CD4-positive, alpha-beta memory T cell (primary cell): ENCODE results near the gene COL4A2. TPM values are rescaled to one million over a fixed set of nuclear protein-coding genes. Genes with fewer than 3 reads are reported as not detected.

ENCODE experiments used
- CTCF ChIA-PET: fragments of 350-600 bp; sonication (Branson Sonifier 250); formaldehyde crosslinking; loops from one replicate; lab custom pipeline; 2021; ENCODE audit warnings: inconsistent platforms; ENCODE audit not compliant: partially characterized antibody; lab: Charles Lee
- POLR2A ChIA-PET: fragments of 350-600 bp; sonication (Branson Sonifier 250); formaldehyde crosslinking; loops from one replicate; lab custom pipeline; 2021; ENCODE audit not compliant: partially characterized antibody; lab: Charles Lee
- DNase-seq, 5 donors: peaks; one replicate each; pipeline versions ENCODE4 v3.0.0 to v3.0.0-alpha.2; 2020 to 2022; ENCODE audit warnings: mixed read lengths in 1 of 5
- H3K27ac ChIP-seq: one replicate; pipeline ENCODE4 v1.7.0; 2013; ENCODE audit warnings: low read depth, low read length
- H3K27me3 ChIP-seq: 2 replicates; pipeline ENCODE4 v1.7.0; 2013; ENCODE audit warnings: mild to moderate bottlenecking, low read length, moderate library complexity; ENCODE audit not compliant: insufficient read depth
- H3K36me3 ChIP-seq: 2 replicates; pipeline ENCODE4 v1.7.0; 2013; ENCODE audit warnings: mild to moderate bottlenecking, low read length, moderate library complexity; ENCODE audit not compliant: insufficient read depth
- H3K4me1 ChIP-seq: 2 replicates; pipeline ENCODE4 v1.7.0; 2013; ENCODE audit warnings: mild to moderate bottlenecking, low read length, moderate library complexity; ENCODE audit not compliant: insufficient read depth
- H3K4me3 ChIP-seq, 2 donors: one replicate each; pipeline ENCODE4 v1.7.0; 2013; ENCODE audit warnings: low read length in 2 of 2, mild to moderate bottlenecking in 1 of 2
- H3K9me3 ChIP-seq, 2 donors: one replicate each; pipeline ENCODE4 v1.7.0; 2013; ENCODE audit warnings: low read length in 2 of 2, control low read depth in 1 of 2; ENCODE audit not compliant: control insufficient read depth in 1 of 2
- H3K27ac Mint-ChIP-seq, 7 donors: one replicate each; pipeline ENCODE4 v1.8.0; 2020 to 2021; ENCODE audit warnings: mixed read lengths in 7 of 7, mild to moderate bottlenecking in 6 of 7, inconsistent platforms in 3 of 7, moderate library complexity in 3 of 7
- H3K27me3 Mint-ChIP-seq, 2 donors: one replicate each; pipeline ENCODE4 v1.8.0; 2020 to 2021; ENCODE audit warnings: mixed read lengths in 2 of 2
- H3K36me3 Mint-ChIP-seq, 2 donors: one replicate each; pipeline ENCODE4 v1.8.0; 2020 to 2021; ENCODE audit warnings: mixed read lengths in 2 of 2, inconsistent platforms in 1 of 2, mild to moderate bottlenecking in 1 of 2
- H3K4me1 Mint-ChIP-seq, 4 donors: one replicate each; pipeline ENCODE4 v1.8.0; 2020 to 2021; ENCODE audit warnings: mixed read lengths in 4 of 4, mild to moderate bottlenecking in 1 of 4
- H3K4me3 Mint-ChIP-seq, 8 donors: one replicate each; pipeline ENCODE4 v1.8.0; 2020 to 2021; ENCODE audit warnings: mixed read lengths in 8 of 8, mild to moderate bottlenecking in 7 of 8, moderate library complexity in 6 of 8, inconsistent platforms in 3 of 8
- H3K9me3 Mint-ChIP-seq, 8 donors: one replicate each; pipeline ENCODE4 v1.8.0; 2020 to 2021; ENCODE audit warnings: mixed read lengths in 8 of 8, mild to moderate bottlenecking in 5 of 8, inconsistent platforms in 3 of 8, moderate library complexity in 1 of 8
- intact Hi-C: fragments of 100-400 bp; cut with micrococcal nuclease; formaldehyde crosslinking; loops from one replicate; pipeline ENCODE4 v1.15.1; 2023
- microRNA-seq: library from miRNA; unstranded; fragments of <30 nt; microRNA quantifications from one replicate; pipeline ENCODE4 v1.2.0, GENCODE V29; 2021; ENCODE audit warnings: borderline replicate concordance, borderline number of aligned reads, borderline microRNAs expressed, mixed read lengths
- polyA plus RNA-seq, 2 donors: library from polyadenylated mRNA; unstranded; fragments of 300-500 nt; fragmentation: Illumina TruSeq; gene quantifications; one replicate each; pipeline ENCODE4 v1.2.3, GENCODE V29; 2021
- total RNA-seq, 2 experiments: library from RNA; stranded (reverse); gene quantifications; one replicate each; pipeline ENCODE4 v1.2.3, GENCODE V29; 2021

Gene COL4A2
- total and polyA plus RNA-seq, 4 experiments from 2014 or later, result not detected

DNA sequence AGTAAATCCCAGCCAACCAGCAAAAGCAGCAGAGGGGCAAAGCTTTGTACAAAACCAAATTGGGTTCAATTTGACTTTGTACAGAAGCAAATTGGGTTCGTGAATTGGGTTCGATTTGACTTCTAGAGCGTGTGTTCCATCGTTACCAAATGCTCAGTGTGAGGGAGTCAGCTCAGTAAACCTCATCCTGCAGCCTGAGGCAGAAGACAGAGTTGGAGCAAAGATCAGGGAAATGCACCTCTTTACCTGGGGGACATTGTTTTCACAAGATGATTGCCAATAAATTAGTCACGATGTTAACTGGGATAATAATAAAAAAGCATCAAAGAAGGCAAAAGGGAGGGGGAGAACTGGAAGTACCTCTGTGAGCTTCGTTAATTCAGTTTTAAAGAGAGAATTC, 252.9 kb downstream of the COL4A2 start:
- Mint-ChIP-seq H3K36me3 (peaks cover 6 to 7% of the 10 kb centered on the region in 2 donors), H3K27ac (peak overlapping the region in 6 of 7 donors; percentile 5 to 93 (median 70)), H3K4me1 (peaks cover 11 to 50% (median 23%) of the 10 kb centered on the region in 4 donors), H3K4me3 (peak overlapping the region; percentile 10 to 95 (median 66)), H3K27me3 (no peaks in the 10 kb centered on the region), H3K9me3 (peaks cover 0 to 1% (median 0%) of the 10 kb centered on the region in 8 donors)
- Histone ChIP-seq H3K27me3 (no peaks in the 10 kb centered on the region), H3K27ac (no peak overlapping the region), H3K4me3 (no peak overlapping the region), H3K9me3 (no peaks in the 10 kb centered on the region), H3K36me3 (no peaks in the 10 kb centered on the region), H3K4me1 (peaks cover 17% of the 10 kb centered on the region)
- intact Hi-C loops, result loop anchor here (2.0 kb wide), 2 partner anchors 155 to 355 kb away; partner anchors contain the start of gene ANKRD10
- DNase-seq, result no peak
- ChIA-PET POLR2A (no interaction called here), CTCF (interaction anchor here (1.1 kb wide), 1 partner anchor 104 kb away, joined by 5 read pairs; no protein-coding TSS in a partner anchor)

DNA sequence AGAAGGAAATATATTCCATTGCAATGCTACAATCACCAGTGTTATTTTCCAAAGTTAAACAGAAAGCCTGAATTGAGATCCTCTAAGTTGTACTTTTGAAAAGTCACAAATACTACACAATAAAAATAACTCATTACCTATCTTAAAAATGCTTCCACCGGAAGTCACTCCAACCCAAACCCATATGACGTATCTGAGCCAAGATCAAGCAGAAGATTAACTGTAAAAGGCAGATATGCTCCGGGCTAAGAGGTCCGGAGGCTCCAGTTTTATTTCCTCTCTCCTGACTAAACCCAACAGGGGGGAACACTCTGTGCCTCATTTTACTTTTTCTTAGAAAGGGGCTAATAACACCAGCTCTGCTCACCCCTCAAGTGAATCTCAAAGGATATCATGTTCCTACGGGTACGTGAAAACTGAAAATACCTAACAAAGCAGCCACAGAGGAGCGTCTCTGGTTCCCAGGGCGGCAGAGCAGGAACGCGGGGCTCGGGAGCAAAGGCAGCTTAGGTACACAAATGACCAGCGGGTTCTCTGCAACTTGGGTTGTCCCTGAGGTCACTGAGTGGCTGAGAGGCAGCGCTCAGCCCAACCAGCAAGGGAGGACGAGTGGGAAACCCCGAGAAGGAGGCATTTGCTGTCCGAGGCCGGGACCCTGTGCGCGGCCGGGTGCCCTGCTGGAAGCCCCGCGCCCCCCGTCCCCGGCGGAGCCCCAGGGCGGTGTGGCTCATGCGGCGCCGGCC, 253.7 kb downstream of the COL4A2 start:
- DNase-seq, result peak in 4 of 5 donors; percentile 12 to 25 (median 18)
- Histone ChIP-seq H3K27ac (peak overlapping the region; percentile 41), H3K4me3 (peak overlapping the region; percentile 61 to 68), H3K4me1 (peaks cover 17% of the 10 kb centered on the region), H3K27me3 (no peaks in the 10 kb centered on the region), H3K36me3 (no peaks in the 10 kb centered on the region), H3K9me3 (no peaks in the 10 kb centered on the region)
- peak overlapping the region; percentile 53 to 93 (median 74) for H3K27ac Mint-ChIP-seq
- POLR2A ChIA-PET, result interaction anchor here (1.6 to 1.7 kb wide), 2 partner anchors 152 to 353 kb away, joined by 4 to 7 read pairs; no protein-coding TSS in a partner anchor
- peaks cover 6 to 7% of the 10 kb centered on the region in 2 donors for H3K36me3 Mint-ChIP-seq
- H3K4me1 Mint-ChIP-seq, result peaks cover 11 to 45% (median 23%) of the 10 kb centered on the region in 4 donors
- CTCF ChIA-PET, result interaction anchor here (0.9 to 1.7 kb wide), 2 partner anchors 33 to 105 kb away, joined by 3 to 4 read pairs; no protein-coding TSS in a partner anchor
- no peaks in the 10 kb centered on the region for H3K27me3 Mint-ChIP-seq
- H3K9me3 Mint-ChIP-seq, result peaks cover 0 to 1% (median 0%) of the 10 kb centered on the region in 8 donors
- intact Hi-C loops, result loop anchor here (2.0 kb wide), 2 partner anchors 154 to 354 kb away; partner anchors contain the start of gene ANKRD10
- peak overlapping the region; percentile 80 to 95 (median 87) for H3K4me3 Mint-ChIP-seq

DNA sequence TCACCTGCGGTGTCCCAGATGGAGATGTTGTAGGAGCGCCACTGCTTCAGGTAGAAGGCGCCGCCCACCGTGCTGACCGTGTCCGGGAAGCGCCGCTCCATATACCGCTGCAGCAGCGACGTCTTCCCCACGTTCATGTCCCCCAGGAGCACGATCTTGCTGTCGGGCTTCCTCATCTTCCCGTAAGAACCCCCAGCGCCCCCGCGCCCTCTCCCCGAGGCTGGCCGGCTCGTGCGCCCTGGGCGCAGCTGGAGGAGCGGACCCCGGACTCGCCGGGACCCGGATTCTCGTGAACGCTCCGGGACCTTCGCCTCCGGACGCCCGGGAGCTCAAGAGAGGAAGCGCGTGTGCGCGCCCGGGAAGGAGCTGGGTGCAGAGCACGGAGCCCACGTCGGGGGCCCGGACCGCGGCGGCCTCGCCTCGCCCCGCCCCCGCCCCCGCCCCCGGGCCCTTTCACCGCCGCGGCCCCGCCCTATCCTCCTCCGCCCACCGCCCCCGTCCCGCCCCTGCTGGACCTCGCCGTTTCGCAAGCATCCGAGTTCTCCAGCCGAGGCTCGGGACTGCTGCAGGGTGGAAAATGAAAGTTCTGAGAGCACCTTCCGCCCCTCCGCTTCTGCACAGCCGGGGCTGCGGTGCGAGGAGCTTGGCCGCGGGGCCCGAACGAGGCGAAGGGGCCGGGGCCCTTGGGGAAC, 254.4 kb downstream of the COL4A2 start, which contains the start of gene RAB20:
Gene RAB20, minus strand, starts transcription at position 379 of the 692 bp plus-strand sequence. Its CDS starts 203 bp downstream, at position 176.
- Mint-ChIP-seq H3K4me1 (peaks cover 11 to 41% (median 23%) of the 10 kb centered on the region in 4 donors), H3K4me3 (peak within 1 kb of the TSS; percentile 93 to 100 (median 97)), H3K27ac (peak within 1 kb of the TSS; percentile 76 to 94 (median 89)), H3K9me3 (peaks cover 0 to 1% (median 0%) of the 10 kb centered on the region in 8 donors), H3K27me3 (peaks cover 0 to 2% of the 10 kb centered on the region in 2 donors), H3K36me3 (peaks cover 6 to 7% of the 10 kb centered on the region in 2 donors)
- intact Hi-C loops, result loop anchor here (2.0 kb wide), 2 partner anchors 153 to 353 kb away; partner anchors contain the start of gene ANKRD10
- peak within 1 kb of the TSS; percentile 41 for H3K27ac ChIP-seq
- H3K4me1 ChIP-seq, result peaks cover 17% of the 10 kb centered on the region
- CTCF ChIA-PET, result interaction anchor here (0.8 to 1.7 kb wide), 4 partner anchors 32 to 150 kb away, joined by 3 to 4 read pairs (median 3); no protein-coding TSS in a partner anchor
- POLR2A ChIA-PET, result interaction anchor here (0.9 to 1.7 kb wide), 6 partner anchors 144 to 354 kb away, joined by 3 to 7 read pairs (median 4); partner anchors contain the start of genes CARS2 and ING1
- peak within 1 kb of the TSS; percentile 61 to 68 for H3K4me3 ChIP-seq
- H3K27me3 ChIP-seq, result no peaks in the 10 kb centered on the region
- no peaks in the 10 kb centered on the region for H3K36me3 ChIP-seq
- peak; percentile 28 to 63 (median 41) for DNase-seq
- H3K9me3 ChIP-seq, result no peaks in the 10 kb centered on the region

DNA sequence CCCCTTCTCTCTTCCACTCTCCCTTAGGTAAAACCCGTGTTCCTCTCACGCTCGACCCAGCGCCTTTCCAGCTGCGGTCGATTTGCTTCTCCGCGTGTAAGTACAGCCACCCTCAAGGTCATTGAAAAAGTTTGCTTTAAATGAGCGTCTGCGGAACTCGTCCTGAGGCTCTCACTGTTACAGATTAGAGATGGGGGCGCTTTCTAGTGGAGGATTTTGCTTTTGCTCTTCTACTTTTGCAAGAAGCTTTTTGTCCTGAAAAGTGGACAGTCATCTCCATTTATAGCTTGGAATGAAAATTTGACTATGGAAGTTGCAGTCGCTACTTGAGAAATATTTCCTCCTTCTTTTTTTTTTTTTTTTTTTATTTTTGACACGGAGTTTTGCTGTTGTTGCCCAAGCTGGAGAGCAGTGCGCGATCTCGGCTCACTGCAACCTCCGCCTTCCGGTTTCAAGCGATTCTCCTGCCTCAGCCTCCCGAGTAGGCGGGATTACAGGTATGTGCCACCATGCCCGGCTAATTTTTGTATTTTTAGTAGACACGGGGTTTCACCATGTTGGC, 255.0 kb downstream of the COL4A2 start:
- Mint-ChIP-seq H3K36me3 (peaks cover 2 to 4% of the 10 kb centered on the region in 2 donors), H3K9me3 (peaks cover 0 to 1% (median 0%) of the 10 kb centered on the region in 8 donors), H3K4me1 (peaks cover 9 to 41% (median 21%) of the 10 kb centered on the region in 4 donors), H3K27ac (peak overlapping the region; percentile 76 to 94 (median 89)), H3K27me3 (peaks cover 0 to 2% of the 10 kb centered on the region in 2 donors), H3K4me3 (peak overlapping the region; percentile 93 to 100 (median 97))
- Histone ChIP-seq H3K4me3 (peak overlapping the region; percentile 57 to 60), H3K27me3 (no peaks in the 10 kb centered on the region), H3K9me3 (no peaks in the 10 kb centered on the region), H3K4me1 (peaks cover 17% of the 10 kb centered on the region), H3K36me3 (no peaks in the 10 kb centered on the region), H3K27ac (peak overlapping the region; percentile 30)
- DNase-seq, result peak in 1 of 5 donors; percentile 42
- POLR2A ChIA-PET, result interaction anchor here (0.9 to 1.7 kb wide), 6 partner anchors 144 to 353 kb away, joined by 3 to 7 read pairs (median 4); partner anchors contain the start of genes CARS2 and ING1
- CTCF ChIA-PET, result interaction anchor here (0.8 to 1.7 kb wide), 3 partner anchors 36 to 151 kb away, joined by 3 to 4 read pairs (median 3); no protein-coding TSS in a partner anchor
- intact Hi-C loops, result no loop called here

Small RNA genes lying within 50 kb of the gene (microRNA-seq; reads per million reads assigned to microRNA genes)
- not detected for gene MIR8073

Other genes starting within 250 kb of the COL4A2 start
- gene COL4A1, start 127 bp upstream of the COL4A2 start, total RNA-seq, result not detected
- not detected for gene COL4A1, start 127 bp upstream of the COL4A2 start, polyA plus RNA-seq